Measurements from ENCODE around the gene EGR2.

DNA sequence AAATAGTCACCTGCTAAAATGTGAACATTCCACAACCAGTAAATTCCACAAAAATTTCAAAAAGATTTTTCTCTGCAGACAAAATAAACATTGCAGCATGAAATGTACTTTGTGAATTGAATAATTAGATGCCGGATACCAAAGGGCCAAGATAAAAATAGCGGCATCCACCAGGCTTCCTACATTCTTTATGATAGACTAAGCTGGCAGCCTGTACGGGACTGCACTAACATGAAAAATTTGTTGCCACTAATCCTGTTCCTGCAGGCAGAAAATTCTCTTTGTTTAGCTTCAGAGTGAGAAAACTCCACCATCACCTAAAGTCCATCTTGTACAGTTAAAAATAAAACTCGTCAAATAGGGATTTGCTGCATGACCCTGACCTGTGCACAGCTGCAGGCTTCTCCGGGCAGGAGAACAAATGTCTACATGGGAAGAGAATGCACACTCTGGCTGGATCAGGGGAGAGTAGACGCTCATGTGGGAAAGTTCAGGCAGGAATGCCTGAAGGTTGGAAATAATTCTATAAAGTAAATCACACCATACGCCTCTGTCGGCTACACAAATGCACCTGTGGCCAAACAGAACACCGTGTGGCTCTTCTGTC lies 27.2 kb downstream of the EGR2 start:
- TF ChIP-seq, protein P1, sequence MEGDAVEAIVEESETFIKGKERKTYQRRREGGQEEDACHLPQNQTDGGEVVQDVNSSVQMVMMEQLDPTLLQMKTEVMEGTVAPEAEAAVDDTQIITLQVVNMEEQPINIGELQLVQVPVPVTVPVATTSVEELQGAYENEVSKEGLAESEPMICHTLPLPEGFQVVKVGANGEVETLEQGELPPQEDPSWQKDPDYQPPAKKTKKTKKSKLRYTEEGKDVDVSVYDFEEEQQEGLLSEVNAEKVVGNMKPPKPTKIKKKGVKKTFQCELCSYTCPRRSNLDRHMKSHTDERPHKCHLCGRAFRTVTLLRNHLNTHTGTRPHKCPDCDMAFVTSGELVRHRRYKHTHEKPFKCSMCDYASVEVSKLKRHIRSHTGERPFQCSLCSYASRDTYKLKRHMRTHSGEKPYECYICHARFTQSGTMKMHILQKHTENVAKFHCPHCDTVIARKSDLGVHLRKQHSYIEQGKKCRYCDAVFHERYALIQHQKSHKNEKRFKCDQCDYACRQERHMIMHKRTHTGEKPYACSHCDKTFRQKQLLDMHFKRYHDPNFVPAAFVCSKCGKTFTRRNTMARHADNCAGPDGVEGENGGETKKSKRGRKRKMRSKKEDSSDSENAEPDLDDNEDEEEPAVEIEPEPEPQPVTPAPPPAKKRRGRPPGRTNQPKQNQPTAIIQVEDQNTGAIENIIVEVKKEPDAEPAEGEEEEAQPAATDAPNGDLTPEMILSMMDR (conservative IDR thresholded peaks at IDR 0.05): no peak
- TF ChIP-seq ZFX (IDR thresholded peaks at IDR 0.05): no peak

Measured in C4-2B (cell line).